Gastroesophageal sphincter (tissue), 4 donors: ENCODE data around the gene ACOX1. TPM values are rescaled to one million over a fixed set of nuclear protein-coding genes. Genes with fewer than 3 reads are reported as not detected.

ENCODE experiments used
- ATAC-seq: fragments of 150-250 bp; one replicate; pipeline ENCODE4 v1.9.1; 2016; ENCODE audit warnings: mild to moderate bottlenecking, moderate library complexity
- H3K27ac ChIP-seq, 4 donors: fragments of 200-600 bp; sonication (generic) in 3 of 4; 1 replicate in 3 of 4; 2 replicates in 1 of 4; pipeline ENCODE4 v1.5.1; 2016 to 2019
- H3K27me3 ChIP-seq: fragments of 200-600 bp; sonication (generic); one replicate; pipeline ENCODE4 v1.5.1; 2019
- H3K36me3 ChIP-seq, 2 donors: fragments of 200-600 bp; sonication (generic); one replicate each; pipeline ENCODE4 v1.5.1; 2019; ENCODE audit warnings: control low read depth in 1 of 2
- H3K4me1 ChIP-seq, 3 donors: fragments of 200-600 bp; sonication (generic); 1 replicate in 2 of 3; 2 replicates in 1 of 3; pipeline ENCODE4 v1.5.1; 2016 to 2019; ENCODE audit warnings: control low read depth in 2 of 3
- H3K4me3 ChIP-seq, 2 donors: fragments of 200-600 bp; sonication (generic); one replicate each; pipeline ENCODE4 v1.5.1; 2019; ENCODE audit warnings: mild to moderate bottlenecking in 1 of 2, moderate library complexity in 1 of 2
- H3K9me3 ChIP-seq, 3 donors: fragments of 200-600 bp; sonication (generic); one replicate each; pipeline ENCODE4 v1.5.1; 2017 to 2019; ENCODE audit warnings: control low read depth in 2 of 3
- EP300 ChIP-seq: sonication (generic); formaldehyde crosslinking; IDR thresholded peaks from one replicate; pipeline ENCODE4 v1.6.1; 2017; ENCODE audit warnings: antibody characterized with exemption, mild to moderate bottlenecking
- POLR2A ChIP-seq, 2 donors: fragments of 450-650 bp; IDR thresholded peaks; one replicate each; pipeline ENCODE4 v1.6.1; 2017; ENCODE audit warnings: antibody characterized with exemption in 2 of 2, mild to moderate bottlenecking in 2 of 2, moderate library complexity in 1 of 2
- POLR2AphosphoS5 ChIP-seq: sonication (generic); formaldehyde crosslinking; IDR thresholded peaks from one replicate; pipeline ENCODE4 v1.6.1; 2017; ENCODE audit warnings: antibody characterized with exemption
- WGBS, 2 donors: methylation state at CpG; one replicate each; pipeline ENCODE4 v1.1.5; 2018; ENCODE audit warnings: low coverage in 1 of 2; 5-methylcytosine and 5-hydroxymethylcytosine counted together
- total RNA-seq, 4 donors: library from RNA; depleted of rRNA; stranded (reverse); fragments of >200 nt; gene quantifications; one replicate each; pipeline ENCODE4 v1.1.0, GENCODE V29; 2016
- TF ChIP-seq, protein P1 (sequence below), 4 experiments: fragments of 200-600 bp in 2 of 4; fragments of 450-650 bp in 2 of 4; sonication (generic) in 1 of 4; IDR thresholded peaks; one replicate each; pipeline ENCODE4 v1.5.1; 2017 to 2019; ENCODE audit warnings: antibody characterized with exemption in 4 of 4, mild to moderate bottlenecking in 2 of 4, moderate library complexity in 2 of 4

Gene ACOX1
- total RNA-seq, 4 donors from 2014 or later = 45.9 to 63.4 (median 54.2) TPM

DNA sequence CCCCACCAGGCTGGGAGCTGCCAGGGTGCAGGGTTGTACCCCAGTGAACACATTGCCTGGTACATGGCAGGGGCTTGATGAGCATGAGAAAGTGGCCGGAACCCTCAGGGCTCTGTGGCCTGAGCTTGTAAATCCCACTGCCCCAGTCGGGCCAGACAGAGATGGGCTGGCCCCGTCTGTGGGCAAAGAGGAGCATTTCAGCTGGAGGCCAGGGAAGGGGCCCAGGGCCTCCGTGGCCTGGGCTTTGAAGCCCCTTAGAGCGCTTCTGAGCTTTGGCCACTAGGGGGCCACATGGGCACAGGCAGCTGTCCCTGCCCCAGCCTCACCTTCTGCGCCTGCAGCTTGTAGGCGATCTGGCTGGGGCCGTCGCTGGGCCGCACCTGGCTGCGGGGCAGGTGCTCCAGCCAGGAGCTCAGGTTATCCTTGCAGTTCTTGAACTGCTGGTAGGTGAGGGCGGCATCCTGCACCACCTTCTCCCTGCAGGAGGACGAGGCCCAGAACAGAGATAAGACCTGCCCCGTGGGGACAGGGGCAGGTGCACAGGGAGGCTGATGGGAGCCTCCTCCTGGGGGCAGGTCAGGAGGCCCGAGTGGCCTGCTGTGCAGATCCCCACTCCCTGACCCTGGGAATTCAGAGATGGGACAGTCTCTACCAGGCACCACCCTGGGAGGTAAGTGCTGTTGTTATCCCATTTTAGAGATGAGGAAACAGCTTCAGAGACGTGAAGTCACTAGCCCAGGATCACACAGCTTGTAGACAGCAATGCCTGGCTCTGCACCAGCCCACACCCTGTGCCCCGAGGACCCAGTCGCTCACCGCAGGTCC, 35.3 kb upstream of the ACOX1 start:
- peaks cover 7% of the 10 kb centered on the region for H3K27me3 ChIP-seq
- no peaks in the 10 kb centered on the region for H3K9me3 ChIP-seq
- 70% methylated on average over 4 of the region's 19 CpGs; no CpG with 5 or more reads in 1 of the 2 donors for WGBS, 2 donors
- H3K27ac ChIP-seq = no peak overlapping the region
- peak; percentile 76 for ATAC-seq
- H3K36me3 ChIP-seq = no peaks in the 10 kb centered on the region
- no peak overlapping the region for H3K4me3 ChIP-seq
- peaks cover 0 to 7% (median 0%) of the 10 kb centered on the region in 3 donors for H3K4me1 ChIP-seq
- TF ChIP-seq, protein P1, sequence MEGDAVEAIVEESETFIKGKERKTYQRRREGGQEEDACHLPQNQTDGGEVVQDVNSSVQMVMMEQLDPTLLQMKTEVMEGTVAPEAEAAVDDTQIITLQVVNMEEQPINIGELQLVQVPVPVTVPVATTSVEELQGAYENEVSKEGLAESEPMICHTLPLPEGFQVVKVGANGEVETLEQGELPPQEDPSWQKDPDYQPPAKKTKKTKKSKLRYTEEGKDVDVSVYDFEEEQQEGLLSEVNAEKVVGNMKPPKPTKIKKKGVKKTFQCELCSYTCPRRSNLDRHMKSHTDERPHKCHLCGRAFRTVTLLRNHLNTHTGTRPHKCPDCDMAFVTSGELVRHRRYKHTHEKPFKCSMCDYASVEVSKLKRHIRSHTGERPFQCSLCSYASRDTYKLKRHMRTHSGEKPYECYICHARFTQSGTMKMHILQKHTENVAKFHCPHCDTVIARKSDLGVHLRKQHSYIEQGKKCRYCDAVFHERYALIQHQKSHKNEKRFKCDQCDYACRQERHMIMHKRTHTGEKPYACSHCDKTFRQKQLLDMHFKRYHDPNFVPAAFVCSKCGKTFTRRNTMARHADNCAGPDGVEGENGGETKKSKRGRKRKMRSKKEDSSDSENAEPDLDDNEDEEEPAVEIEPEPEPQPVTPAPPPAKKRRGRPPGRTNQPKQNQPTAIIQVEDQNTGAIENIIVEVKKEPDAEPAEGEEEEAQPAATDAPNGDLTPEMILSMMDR (IDR thresholded peaks at IDR 0.05) = peak in 3 of 4 experiments; percentile 85 to 96 (median 96)
- TF ChIP-seq EP300 (no peak), POLR2A (IDR thresholded peaks at IDR 0.05) (peak in 1 of 2 donors; percentile 6)

DNA sequence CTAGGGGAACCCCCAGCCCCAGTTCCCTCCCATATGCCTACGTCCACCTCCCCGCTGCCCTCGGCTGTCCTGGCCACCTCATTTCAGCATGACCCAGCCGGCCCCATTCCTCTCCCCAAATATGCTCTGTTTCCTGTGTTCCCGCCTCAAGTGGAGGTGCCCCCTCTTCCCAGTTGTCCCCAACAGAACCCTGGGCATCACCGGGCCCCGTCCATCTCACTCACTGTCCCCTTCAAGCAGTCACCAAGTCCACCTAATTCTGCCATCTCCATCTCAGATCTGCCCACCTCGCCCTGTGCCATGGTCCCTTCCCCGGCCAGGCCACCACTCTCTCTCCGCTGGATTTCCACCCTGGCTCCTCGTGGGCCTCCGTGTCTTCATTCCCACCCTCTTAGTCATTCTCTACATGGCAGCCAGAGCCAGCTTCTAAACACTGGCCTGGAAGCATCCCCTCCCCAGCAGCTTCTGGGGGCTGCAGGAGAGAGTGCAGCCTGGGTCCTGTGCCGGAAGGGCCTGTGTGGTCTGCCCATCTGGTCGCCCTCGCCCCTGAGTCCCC, 34.5 kb upstream of the ACOX1 start:
- no peak for ATAC-seq
- WGBS, 2 donors = 91 to 100% methylated on average over 6 of the region's 15 CpGs
- TF ChIP-seq, protein P1 (IDR thresholded peaks at IDR 0.05) = no peak
- no peak for TF ChIP-seq POLR2AphosphoS5
- no peak for TF ChIP-seq POLR2A (IDR thresholded peaks at IDR 0.05)
- TF ChIP-seq EP300 = no peak
- Histone ChIP-seq H3K36me3 (no peaks in the 10 kb centered on the region), H3K4me3 (no peak overlapping the region), H3K9me3 (no peaks in the 10 kb centered on the region), H3K27ac (no peak overlapping the region), H3K4me1 (peaks cover 0 to 7% (median 0%) of the 10 kb centered on the region in 3 donors), H3K27me3 (peaks cover 7% of the 10 kb centered on the region)

DNA sequence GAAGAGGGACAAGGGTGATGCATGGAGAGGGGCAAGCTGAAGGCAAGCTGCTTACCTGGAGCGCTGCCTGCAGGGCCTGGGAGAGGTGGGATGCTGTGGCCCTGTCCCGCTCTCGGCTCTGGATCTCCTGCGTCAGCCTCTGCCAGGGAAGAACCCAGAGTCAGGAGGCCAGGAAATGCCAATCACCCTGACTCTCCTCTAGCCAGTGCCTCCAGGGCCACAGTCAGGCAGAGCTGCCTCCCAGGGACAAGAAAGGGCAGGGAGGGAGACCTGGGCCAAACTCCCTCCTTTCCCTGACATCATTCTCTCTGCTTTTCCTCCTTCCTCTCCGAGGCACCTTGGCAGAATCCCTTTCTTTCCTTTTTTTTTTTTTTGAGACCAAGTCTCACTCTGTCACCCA, 33.0 kb upstream of the ACOX1 start:
- no peaks in the 10 kb centered on the region for H3K36me3 ChIP-seq
- no peak overlapping the region for H3K27ac ChIP-seq
- no peak overlapping the region for H3K4me3 ChIP-seq
- no peaks in the 10 kb centered on the region for H3K9me3 ChIP-seq
- ATAC-seq = no peak
- H3K4me1 ChIP-seq = peaks cover 0 to 7% (median 0%) of the 10 kb centered on the region in 3 donors
- TF ChIP-seq, protein P1 (IDR thresholded peaks at IDR 0.05) = no peak
- no peak for TF ChIP-seq POLR2A (IDR thresholded peaks at IDR 0.05)
- TF ChIP-seq POLR2AphosphoS5 = no peak
- TF ChIP-seq EP300 = no peak
- 87 to 93% methylated on average over 5 of the region's 5 CpGs for WGBS, 2 donors
- peaks cover 7% of the 10 kb centered on the region for H3K27me3 ChIP-seq

DNA sequence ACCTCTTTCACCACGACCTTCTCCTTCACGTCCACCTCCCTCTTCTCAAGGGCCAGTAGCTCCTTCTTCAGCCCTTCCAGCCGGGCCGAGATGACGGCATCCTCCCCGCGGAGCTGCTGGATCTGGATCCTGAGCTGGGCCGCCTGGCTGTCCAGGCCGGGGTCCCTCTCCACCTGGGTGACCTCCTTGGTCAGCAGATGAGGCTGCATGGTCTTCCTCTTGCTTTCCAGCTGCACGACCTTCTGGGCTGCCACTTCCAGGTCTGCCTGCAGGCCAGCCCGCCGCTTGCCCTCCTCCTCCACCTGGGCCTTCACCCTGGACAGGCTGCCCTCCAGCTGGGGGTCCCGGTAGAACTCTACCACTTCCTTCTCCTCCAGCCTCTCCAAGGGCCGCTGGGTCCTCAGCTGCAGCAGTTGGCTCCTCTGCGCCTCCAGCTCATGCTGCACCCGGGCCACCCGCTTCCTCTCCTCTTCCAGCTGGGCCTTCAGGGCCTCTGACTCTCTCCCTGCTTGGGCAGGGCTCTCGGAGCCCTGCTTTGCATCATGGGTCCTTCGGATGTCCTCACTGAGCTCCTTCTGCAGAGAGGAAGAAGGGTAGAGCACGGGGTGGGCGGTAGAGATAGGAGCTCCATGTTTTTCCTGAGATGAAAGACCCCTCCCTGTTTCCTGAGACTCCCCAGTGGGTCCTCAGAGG, 31.1 kb upstream of the ACOX1 start:
- WGBS, 2 donors = 86 to 87% methylated on average over 8 to 14 of the region's 21 CpGs
- Histone ChIP-seq H3K27ac (no peak overlapping the region), H3K4me1 (peaks cover 0 to 14% (median 0%) of the 10 kb centered on the region in 3 donors), H3K9me3 (no peaks in the 10 kb centered on the region), H3K27me3 (peaks cover 3% of the 10 kb centered on the region), H3K4me3 (no peak overlapping the region), H3K36me3 (no peaks in the 10 kb centered on the region)
- no peak for TF ChIP-seq POLR2A (IDR thresholded peaks at IDR 0.05)
- no peak for TF ChIP-seq EP300
- TF ChIP-seq, protein P1 (IDR thresholded peaks at IDR 0.05) = no peak
- TF ChIP-seq POLR2AphosphoS5 = no peak
- ATAC-seq = no peak
